Inferior parietal cortex (tissue), 1 donor: ENCODE measurements around the gene SIRPD.
"Not testable (repeated sequence)": the region's sequence is repeated elsewhere in the genome, so short reads cannot be mapped to it uniquely, and the experiment has no call there.

Experiments
- DNase-seq: peaks from one replicate; pipeline ENCODE4 v3.0.0-alpha.2; 2016; ENCODE audit errors: extremely low spot score

SIRPD gene

DNA sequence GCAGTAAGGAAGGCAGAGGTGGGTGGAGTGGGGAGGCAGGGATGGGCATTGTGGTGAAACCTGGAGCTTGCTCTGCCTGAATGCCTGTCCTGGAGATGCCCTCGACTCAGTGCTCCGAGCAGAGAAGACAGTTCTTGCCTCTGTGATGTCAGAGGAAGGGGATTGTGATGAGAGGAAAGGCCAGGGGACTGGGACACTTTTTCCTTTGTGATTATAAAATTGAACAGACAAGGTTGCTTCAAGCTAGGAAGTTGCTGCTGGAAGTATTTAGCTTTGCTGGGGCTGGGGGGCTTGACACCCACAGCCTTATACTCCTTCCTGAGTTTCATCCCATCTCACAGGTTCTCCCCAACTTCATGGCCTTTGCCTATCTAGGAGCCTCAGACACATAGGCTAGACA, at the start of gene SIRPD:
Gene SIRPD, minus strand, starts transcription at position 101 of the 400 bp plus-strand sequence. Its CDS starts 52 bp downstream, at position 49.
- DNase-seq = no peak

DNA sequence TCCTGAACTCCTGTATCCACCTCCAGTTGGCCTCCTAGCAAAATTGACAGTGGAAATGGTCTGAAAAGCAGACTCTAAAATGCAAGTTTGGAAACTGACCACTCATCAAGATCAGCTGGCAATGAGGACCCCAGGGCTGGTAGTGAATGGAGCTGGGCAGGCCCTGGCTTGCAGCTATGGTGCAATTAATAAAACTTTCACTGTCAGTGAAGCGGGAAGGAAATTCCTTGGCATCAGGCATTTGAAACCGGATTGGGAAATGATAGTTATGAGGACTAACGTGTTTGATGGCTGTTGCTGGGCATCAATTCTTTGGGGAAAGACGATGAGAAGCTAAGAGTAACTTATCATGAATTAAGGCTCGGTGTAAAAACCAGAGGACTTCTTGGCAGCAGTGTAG, 43.2 kb upstream of the SIRPD start:
- no peak for DNase-seq

DNA sequence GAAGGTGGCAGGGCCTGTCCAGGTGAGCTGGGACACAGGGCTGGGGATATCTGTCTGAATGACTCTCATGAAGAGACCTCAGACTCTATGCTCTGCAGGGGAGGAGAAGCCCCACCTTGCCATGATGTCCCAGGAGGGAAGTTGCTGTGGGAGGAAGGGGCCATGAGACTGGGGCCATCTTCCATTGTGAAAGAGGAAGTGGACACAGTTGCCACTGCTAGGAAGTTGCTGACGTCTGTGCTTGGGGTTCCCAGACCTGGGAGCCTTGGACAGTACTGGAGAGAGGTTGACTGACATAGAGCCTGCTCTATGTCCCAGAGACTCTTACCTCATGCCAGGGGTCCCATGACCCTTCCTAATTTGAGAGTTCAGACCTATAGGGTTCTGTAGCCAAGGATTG, 37.8 kb upstream of the SIRPD start:
- no peak for DNase-seq

DNA sequence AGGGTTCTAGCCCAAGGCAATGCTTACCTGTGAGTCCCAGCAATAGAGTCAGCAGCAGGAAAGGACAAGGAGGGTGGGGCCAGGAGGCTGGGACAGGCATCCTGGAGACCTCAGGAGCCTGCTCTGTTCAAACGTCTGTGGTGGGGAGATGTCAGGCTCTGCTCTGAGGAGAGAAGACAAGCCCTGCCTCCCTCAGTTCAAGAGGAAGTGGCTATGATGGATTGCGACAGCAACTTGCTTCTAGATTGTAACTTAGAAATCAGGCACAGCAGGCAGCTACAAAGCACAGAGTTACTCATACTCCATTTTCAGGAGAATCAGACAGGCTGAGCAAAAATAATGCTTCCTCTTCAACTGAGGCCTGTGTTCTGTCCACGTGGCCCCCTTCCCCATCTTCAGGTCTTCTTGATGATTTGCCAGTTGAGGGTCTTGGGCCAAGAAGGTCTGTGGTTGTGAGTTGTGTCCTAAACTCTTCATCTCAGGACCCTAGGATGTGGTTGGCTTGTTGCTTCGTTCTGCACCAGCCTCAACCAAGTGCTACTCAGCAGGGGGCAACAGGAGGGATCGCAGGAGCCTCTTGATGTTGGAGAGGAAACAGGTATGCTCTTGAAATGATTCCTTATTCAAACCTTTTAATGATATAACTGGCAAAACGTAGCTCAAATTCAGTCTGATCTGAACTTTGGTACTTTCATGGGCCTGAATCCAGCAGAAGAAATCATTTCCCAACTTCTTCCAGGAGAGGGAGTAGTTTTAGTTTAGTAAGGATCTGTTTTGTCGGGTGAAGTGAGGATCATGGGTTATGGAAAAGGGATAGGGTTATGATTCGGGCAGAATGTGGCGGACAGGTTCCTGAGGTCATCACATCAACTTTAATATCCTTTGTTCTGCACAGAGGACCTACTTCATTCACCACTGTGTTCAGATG, 31.3 kb upstream of the SIRPD start:
- no peak for DNase-seq

DNA sequence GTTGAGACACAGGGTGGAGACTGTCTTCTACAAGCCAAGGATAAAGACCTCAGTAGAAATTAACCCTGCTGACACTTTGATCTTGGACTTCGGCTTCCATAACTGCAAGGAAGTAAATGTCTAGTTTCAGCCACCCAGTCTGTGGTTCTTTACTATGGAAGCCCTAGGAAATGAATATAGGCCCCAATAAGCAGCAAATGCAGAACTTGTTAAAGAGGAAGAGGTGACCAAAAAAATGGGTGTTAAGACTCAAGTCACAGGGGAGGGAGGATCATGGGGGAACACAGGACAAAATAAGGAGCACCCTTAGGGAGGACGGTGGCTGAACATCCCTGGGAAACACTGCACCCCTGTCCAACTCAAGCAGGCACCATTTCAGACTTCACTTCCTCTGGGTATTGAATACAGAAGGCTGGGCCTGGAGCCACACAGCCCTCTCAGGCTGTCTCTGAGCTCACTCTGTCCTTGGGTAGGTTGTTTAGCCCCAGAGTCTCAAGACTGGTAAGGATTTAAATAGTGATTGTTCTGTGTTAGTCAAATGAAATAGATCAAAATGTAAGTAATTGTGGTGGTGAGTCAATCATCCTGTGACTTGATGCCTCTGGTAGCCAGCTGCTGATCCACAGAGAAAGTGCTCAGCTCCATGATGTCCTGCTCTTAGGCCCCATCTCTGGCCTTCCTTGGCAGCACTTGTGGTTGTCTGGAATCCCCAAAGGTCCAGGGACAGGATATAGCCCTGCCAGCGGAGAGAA, 30.5 kb upstream of the SIRPD start:
- no peak for DNase-seq

DNA sequence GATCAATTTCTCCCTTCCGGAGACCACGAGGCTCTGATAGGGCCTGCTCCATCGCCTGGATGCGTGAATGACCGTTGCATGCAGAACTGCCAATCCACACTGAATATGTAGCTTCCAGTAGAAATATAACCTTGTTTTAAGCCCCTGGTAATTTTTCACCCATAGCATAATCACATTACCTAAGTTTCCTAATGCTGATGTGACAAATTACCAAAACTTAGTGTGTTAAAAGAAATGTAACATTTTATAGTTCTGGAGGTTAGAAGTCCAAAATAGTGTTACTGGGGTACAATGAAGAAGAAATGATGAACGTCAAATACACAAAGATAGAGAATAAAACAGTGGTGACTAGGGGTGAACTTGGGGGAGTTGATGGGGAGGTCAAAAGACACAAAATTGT, 22.0 kb upstream of the SIRPD start:
- DNase-seq = no peak

DNA sequence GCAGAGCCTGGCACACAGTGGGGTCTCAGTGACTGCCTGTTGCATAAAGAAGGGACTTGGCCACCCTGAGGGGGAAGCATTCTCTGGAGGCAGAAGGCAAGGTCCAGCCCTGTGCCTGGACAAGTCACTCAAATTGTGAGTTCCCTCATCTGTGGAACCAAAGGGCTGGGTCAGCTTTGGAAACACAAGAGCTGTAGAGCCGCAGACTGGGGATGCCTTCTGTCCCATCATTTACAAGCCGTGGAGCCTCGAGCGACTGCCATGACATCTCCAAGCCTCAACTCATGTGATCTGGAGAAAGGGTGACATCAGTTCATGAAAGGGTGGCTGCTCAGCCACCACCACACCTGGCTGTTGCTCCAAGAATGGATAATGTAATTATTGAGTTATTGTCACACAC, 20.4 kb upstream of the SIRPD start:
- no peak for DNase-seq

DNA sequence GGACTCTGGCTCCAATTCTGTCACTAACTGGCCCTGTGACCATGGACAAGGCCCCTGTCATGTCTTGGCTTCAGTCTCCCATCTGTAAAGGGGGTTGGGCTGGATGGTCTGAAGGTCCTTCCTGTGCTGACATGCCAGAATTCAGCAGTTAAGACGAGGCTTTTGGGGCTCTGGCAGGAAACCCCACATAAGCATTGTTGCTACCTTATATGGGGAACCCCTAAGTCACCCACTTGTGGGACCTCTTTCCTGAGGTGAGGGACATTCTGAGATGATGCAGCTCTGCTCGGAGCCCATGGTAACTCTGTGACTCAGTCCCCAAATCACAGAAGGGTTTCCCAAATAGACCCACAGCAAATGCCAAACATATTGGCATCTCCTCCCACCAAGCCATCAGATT, 19.8 kb upstream of the SIRPD start:
- not testable (repeated sequence) for DNase-seq

DNA sequence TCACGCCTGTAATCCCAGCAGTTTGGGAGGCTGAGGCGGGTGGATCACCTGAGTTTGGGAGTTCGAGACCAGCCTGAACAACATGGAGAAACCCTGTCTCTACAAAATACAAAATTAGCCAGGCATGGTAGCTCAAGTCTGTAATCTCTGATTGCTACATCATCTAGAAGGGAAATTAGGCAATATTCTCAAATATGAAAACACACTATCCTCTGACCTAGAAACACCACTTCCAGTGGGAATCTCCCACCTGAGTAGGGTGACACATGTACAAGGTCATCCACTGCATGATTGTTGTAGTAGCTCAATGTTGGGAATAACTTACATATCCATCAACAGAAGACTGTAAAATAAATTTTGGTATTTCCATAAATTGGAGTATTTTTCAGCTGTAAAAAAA, 19.1 kb upstream of the SIRPD start:
- DNase-seq = no peak

DNA sequence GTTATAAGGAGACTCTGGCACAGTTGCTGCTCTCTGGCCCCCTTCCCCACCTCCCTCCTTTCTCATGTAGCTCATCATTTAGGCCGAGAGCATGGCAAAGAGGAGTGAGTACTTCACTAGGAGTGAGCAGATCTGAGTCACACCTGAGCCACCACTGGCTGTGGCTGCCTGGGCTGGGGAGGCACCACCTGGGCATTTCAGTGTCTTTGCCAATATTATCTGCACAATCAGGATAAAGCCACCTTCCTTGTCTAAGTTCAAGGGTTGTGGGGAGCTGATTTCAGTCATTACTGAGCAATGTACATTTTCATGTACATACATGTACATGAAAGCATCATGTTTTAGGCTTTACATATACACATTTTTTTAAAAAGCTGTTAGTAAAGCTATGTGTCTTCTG, 18.5 kb upstream of the SIRPD start:
- DNase-seq = not testable (repeated sequence)

DNA sequence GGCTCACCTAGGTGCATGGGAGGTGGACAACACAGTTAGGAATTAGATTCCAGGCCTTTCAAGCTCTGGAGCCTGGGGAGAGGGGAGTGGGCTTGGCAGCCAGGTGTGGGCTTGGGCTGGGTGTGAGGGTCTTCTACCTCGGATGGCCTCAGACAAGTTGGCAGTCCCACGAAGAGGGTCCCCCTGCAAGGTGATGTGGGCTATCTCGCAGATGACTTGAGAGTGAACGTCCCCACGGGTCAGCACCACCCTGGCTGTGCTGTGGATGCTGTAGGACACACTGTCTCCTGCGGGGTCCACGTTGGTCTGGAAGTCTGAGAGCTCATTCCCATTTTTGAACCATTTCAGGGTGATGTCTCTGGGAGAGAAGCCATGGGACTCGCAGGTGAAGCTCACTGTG, 14.1 kb upstream of the SIRPD start:
- DNase-seq = not testable (repeated sequence)

DNA sequence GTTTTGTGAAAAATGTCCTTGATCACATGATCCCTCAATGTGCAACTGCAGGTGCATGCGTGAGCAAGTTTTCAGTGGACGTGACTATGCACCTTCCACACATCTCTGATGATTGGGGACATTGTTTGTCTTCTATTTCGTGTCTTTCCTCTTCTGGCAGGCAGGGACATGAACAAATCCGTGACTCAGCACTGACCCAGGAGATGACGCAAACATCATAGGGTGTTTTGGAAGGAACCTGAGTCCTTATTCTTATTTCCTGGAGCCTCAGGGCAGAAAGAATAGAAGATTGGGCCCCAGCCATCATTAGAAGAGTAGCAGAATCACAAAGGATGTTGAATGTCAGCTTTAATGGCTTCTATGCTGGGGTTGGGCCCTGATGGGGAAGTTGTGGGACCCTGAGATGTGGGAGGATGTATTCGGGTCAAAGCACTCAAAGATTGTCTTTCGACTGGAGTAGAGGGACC, 11.9 kb upstream of the SIRPD start:
- DNase-seq = peak; percentile 0

DNA sequence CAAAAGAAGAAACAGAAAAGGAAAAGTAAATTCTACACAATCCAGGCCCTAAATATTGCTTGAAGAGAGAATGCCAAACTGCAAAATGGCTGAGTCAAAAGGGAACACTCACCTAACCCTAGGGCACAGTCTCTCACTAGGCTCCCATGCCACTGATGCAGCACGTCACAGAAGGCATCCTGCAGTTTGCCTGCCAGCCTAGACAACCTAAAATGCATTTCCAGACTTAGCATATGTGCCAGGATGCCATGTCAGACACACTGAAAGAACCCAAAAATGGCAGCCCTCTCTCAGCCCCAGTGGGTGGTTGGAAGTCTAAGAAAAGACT, 10.6 kb upstream of the SIRPD start:
- DNase-seq = peak; percentile 0

DNA sequence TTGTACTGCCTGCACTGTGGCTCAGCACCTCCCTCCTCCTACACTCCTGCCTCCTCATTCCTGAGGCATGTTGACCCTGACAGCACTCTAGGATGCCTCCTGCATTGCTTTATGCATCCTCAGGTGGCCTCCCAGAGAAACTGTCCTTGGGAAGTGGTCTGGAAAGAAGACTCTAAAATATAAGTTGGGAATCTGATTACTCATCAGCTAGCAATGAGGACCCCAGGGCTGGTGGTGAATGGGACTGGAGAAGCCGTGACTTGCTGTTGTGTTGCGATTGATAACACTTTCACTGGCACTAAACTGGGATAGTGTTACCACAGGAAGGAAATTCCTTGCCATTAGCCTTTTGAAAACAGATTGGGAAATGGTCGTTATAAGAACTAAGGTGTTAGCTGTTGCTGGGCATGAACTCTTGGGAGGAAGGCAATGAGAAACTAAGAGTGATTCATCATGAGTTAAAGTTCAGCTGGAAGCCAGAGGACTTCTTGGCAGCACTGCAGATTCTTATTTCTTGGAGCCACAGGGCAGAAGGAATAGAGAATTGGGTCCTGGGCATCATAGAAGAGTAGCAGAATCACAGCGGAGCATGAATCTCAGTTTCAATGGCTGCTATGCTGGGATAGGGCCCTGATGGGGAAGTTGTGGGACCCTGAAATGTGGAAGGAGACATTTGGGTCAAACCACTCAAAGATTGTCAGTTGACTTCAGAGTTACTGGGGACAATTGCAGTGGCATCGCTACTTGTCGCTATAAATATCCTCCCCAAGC, 10.1 kb upstream of the SIRPD start:
- DNase-seq = no peak

DNA sequence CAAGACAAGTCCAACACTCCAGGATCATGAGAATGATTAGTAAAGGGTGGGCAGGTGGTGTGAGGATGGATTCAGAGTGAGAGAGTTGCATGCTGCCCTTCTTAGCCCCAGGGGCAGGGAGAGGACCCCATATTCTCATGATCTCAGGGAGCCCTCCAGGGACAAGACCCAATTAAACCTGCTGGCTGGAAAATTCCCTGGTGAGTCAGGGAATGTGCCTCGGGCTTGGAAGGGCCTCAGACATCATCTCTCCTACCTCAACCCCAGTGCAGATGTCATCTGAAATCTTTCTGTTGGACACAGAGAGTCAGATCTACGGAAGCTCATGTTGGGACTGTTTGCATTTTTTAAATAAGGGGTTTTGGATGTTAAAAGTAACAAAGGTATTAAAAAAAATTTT, 9.2 kb upstream of the SIRPD start:
- no peak for DNase-seq

DNA sequence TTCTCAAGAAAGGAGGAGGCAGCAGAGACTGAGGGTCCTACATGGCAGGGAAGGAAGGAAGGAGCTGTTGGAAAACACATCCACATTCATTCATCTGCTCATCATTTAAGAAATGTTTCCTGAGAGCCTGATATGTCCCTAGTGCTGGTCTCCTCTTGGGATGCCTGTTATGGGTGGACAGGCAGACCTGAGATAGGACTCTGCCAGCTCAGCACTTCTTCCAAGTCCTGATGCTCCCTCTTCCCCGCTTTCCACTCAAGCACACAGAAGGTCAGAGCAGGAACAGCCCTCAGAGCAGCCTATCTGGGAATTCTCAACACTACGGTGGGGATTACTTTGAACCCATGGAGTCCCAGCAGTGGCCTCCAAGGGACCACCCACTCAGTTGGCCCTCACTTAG, 8.0 kb upstream of the SIRPD start:
- no peak for DNase-seq

DNA sequence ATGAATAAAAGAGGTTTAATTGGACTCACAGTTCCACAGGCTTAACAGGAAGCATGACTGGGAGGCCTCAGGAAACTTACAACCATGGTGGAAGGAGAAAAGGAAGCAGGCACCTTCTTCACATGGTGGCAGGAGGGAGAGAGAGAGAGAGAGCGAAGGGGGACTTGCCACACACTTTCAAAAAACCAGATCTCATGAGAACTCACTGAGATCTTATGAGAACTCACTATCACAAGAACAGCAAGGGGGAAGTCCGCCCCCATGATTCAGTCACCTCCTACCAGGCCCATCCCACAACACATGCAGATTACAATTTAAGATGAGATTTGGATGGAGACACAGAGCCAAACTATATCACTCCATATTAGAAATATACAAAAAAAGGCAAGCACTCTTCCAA, 6.1 kb upstream of the SIRPD start:
- DNase-seq = no peak

DNA sequence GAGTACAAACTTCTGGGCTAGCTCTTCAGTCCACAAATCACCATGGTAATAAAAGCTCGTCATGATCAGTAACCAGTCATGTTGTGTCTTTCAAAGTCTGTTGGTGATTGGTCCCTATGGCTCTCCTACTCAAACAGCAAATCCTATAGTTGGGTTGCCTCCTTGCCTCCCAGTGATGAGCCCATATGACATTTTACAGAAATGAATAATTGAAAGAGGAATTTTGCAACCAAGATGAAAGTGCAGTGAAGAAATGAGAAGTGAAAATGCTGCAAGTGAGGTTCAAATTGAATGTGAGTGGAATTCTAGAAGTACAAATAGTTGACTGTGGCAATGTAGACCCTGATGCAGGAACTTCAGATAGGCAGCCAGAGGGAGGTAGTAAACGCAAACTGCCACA, 5.1 kb upstream of the SIRPD start:
- DNase-seq = no peak

DNA sequence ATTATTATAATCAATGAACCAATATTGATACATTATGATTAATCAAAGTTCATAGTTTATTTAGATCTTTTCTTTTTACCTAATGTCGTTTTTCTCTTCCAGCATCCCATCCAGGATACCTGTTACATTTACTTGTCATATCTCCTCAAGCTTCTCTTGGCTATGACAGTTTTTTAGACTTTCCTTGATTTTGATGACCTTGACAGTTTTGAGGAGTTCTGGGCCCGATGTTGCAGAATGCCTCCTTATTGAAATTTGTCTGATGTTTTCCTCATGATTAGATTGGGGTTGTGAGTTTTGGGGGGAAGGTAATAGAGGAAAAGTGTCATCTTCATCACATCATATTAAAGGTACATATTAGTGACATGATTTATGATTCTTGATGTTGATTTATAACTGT, 3.8 kb upstream of the SIRPD start:
- DNase-seq = no peak

DNA sequence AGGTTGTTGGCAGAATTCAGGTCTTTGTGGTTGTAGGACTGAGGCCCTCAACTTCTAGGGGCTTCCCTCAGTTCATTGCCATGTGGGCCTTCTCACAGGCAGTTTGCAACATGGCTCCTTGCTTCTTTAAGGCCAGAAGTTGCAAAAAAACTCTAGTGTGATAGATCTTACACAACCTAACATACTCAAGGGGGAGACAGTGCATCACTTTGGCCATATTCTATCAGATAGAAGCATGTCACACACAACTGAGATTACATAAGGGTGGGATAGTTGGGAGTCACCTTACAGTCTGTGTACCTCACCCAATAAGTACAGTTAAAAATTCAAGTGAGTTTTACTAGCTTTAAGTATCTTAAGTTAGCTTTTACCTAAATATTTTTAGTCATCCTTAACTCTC, 1.6 kb downstream of the SIRPD start:
- DNase-seq = no peak

DNA sequence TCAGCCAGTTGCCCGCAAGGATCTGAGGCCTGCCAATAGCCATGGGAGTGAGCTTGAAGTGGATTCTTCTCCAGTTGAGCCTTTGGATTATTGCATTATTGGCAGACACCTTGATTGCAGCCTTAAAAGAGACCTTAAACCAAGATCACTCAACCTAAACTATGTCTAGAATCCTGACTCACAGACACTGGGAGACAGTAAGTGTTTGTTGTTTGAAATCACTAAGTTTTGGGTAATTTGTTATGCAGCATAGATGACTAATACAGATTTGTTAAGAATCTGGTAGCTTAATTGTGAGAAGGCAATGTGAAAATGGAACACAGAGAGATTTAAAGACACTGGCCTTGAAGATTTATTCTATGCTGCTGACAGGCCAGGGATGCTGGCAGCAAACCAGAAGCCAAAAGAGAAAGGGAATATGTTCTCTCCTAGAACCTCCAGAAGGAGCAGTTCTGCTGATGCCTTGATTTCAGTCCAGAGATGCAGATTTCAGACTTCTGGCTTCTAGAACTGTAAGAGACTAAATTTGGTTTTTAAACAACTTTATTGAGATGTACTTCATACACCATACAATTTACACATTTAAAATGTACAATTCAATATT, 17.6 kb downstream of the SIRPD start:
- DNase-seq = no peak

DNA sequence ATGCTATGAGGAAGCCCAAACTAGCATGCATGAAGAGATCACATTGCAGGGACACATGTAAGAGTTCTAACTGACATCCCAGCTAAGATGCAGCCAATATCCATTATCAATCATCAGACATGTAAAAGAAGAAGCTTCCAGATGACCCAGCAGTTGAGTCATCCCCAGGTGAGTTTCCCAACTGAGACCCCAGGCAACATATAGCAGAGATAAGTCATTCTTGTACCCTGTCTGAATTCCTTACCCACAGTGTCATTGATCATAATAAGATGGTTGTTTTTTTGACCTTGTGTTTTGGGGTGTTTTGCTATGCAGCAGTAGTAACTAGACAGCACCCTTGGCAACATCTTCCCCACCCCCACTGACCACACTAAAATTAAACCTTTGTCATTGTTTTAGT, 18.9 kb downstream of the SIRPD start:
- DNase-seq = no peak
